GM23338 (cell line): Measurements from ENCODE around the gene TRIM22. TPM values are rescaled to one million over a fixed set of nuclear protein-coding genes. Genes with fewer than 3 reads are reported as not detected.

Experiments used
- ATAC-seq: fragments of 200-7000 bp; cut with Tn5 transposase; 3 replicates; pipeline ENCODE4 v1.9.1; 2020
- DNase-seq: peaks from one replicate; pipeline ENCODE4 v3.0.0-alpha.2; 2015; ENCODE audit warnings: low spot score
- H2AFZ ChIP-seq: fragments of 200-600 bp; sonication (generic); 2 replicates; pipeline ENCODE4 v1.8.0; 2016; ENCODE audit warnings: antibody characterized with exemption, mild to moderate bottlenecking, moderate library complexity
- H3F3A ChIP-seq: fragments of 200-600 bp; sonication (generic); replicated peaks from 2 replicates; pipeline ENCODE4 v1.8.0; 2017; ENCODE audit warnings: antibody characterized with exemption, mixed run types, low read depth
- H3K27ac ChIP-seq: fragments of 200-600 bp; sonication (generic); 2 replicates; pipeline ENCODE4 v1.6.1; 2016; ENCODE audit warnings: low read depth
- H3K27me3 ChIP-seq: fragments of 200-600 bp; sonication (generic); 2 replicates; pipeline ENCODE4 v1.8.0; 2016; ENCODE audit warnings: mild to moderate bottlenecking, mixed run types, moderate library complexity; ENCODE audit not compliant: insufficient read depth
- H3K36me3 ChIP-seq: fragments of 200-600 bp; sonication (generic); 2 replicates; pipeline ENCODE4 v1.8.0; 2016; ENCODE audit warnings: mild to moderate bottlenecking; ENCODE audit not compliant: insufficient read depth
- H3K4me1 ChIP-seq: fragments of 200-600 bp; sonication (generic); 2 replicates; pipeline ENCODE4 v1.8.0; 2016; ENCODE audit warnings: mild to moderate bottlenecking, moderate library complexity; ENCODE audit not compliant: insufficient read depth
- H3K4me2 ChIP-seq: fragments of 200-600 bp; sonication (generic); 2 replicates; pipeline ENCODE4 v1.7.1; 2017; ENCODE audit warnings: mixed run types
- H3K4me3 ChIP-seq: fragments of 200-600 bp; sonication (generic); 2 replicates; pipeline ENCODE4 v1.6.1; 2016; ENCODE audit warnings: mixed run types
- H3K79me2 ChIP-seq: fragments of 200-600 bp; sonication (generic); replicated peaks from 2 replicates; pipeline ENCODE4 v1.8.0; 2017; ENCODE audit warnings: mild to moderate bottlenecking; ENCODE audit not compliant: insufficient read depth
- H3K9me2 ChIP-seq: fragments of 200-600 bp; sonication (generic); 2 replicates; pipeline ENCODE4 v1.8.0; 2017; ENCODE audit not compliant: insufficient read depth
- H4K20me1 ChIP-seq: fragments of 200-600 bp; sonication (generic); replicated peaks from 2 replicates; pipeline ENCODE4 v1.8.0; 2017; ENCODE audit warnings: mild to moderate bottlenecking; ENCODE audit not compliant: insufficient read depth
- H3K27ac Mint-ChIP-seq: 2 replicates; pipeline ENCODE4 v1.8.0; 2020; ENCODE audit warnings: inconsistent platforms, mild to moderate bottlenecking, moderate library complexity, mixed read lengths
- H3K27me3 Mint-ChIP-seq: 3 replicates; pipeline ENCODE4 v1.8.0; 2022; ENCODE audit warnings: low read depth, mild to moderate bottlenecking, moderate library complexity, mixed read lengths, inconsistent platforms; ENCODE audit not compliant: insufficient read depth, poor library complexity
- H3K36me3 Mint-ChIP-seq: 3 replicates; pipeline ENCODE4 v1.8.0; 2021; ENCODE audit warnings: low read depth, mild to moderate bottlenecking, inconsistent platforms, moderate library complexity, mixed read lengths
- H3K4me1 Mint-ChIP-seq: 3 replicates; pipeline ENCODE4 v1.8.0; 2020; ENCODE audit warnings: mild to moderate bottlenecking, inconsistent platforms, mixed read lengths
- H3K4me3 Mint-ChIP-seq: 3 replicates; pipeline ENCODE4 v1.8.0; 2021; ENCODE audit warnings: moderate library complexity, mild to moderate bottlenecking, inconsistent platforms, mixed read lengths
- H3K9me3 Mint-ChIP-seq: 3 replicates; pipeline ENCODE4 v1.8.0; 2020; ENCODE audit warnings: moderate library complexity, mild to moderate bottlenecking, inconsistent platforms, mixed read lengths
- CREB1 ChIP-seq: fragments of 250-450 bp; sonication (Bioruptor Pico); IDR thresholded peaks from 2 replicates; pipeline ENCODE4 v1.5.0; 2020; ENCODE audit warnings: low read depth, mild to moderate bottlenecking, moderate library complexity
- ETS1 ChIP-seq: IDR thresholded peaks from 2 replicates; pipeline ENCODE4 v1.6.1; 2016; ENCODE audit warnings: antibody characterized with exemption
- EZH2 ChIP-seq: fragments of 200-600 bp; sonication (generic); IDR thresholded peaks from one replicate; pipeline ENCODE4 v1.8.0; 2017; ENCODE audit warnings: antibody characterized with exemption, mild to moderate bottlenecking, low read depth; ENCODE audit not compliant: unreplicated experiment
- NANOG ChIP-seq: IDR thresholded peaks from 2 replicates; pipeline ENCODE4 v1.6.1; 2016; ENCODE audit warnings: antibody characterized with exemption, borderline replicate concordance
- REST ChIP-seq: IDR thresholded peaks from one replicate; pipeline ENCODE4 v1.6.1; 2018; ENCODE audit warnings: antibody characterized with exemption; ENCODE audit not compliant: unreplicated experiment
- ZNF114 ChIP-seq: fragments of 250-450 bp; sonication (Bioruptor Pico); IDR thresholded peaks from 2 replicates; pipeline ENCODE4 v1.5.0; 2020; ENCODE audit warnings: mild to moderate bottlenecking, moderate library complexity
- ZNF331 ChIP-seq: fragments of 250-450 bp; sonication (Bioruptor Pico); IDR thresholded peaks from 2 replicates; pipeline ENCODE4 v1.5.0; 2020; ENCODE audit warnings: low read depth, mild to moderate bottlenecking, moderate library complexity
- ZNF462 ChIP-seq: fragments of 250-450 bp; sonication (Bioruptor Pico); IDR thresholded peaks from 2 replicates; pipeline ENCODE4 v1.5.0; 2020; ENCODE audit warnings: mild to moderate bottlenecking, moderate library complexity
- polyA plus RNA-seq: library from polyadenylated mRNA; unstranded; fragments of >200 nt; fragmentation: Nextera tagmentation; extraction: Ambion mirVana; gene quantifications from 2 replicates; pipeline ENCODE4 v1.2.1, GENCODE V29; 2016
- total RNA-seq: library from RNA; depleted of rRNA; stranded (reverse); fragments of >200 nt; shearing (Covaris generic); gene quantifications from 2 replicates; pipeline ENCODE4 v1.2.3, GENCODE V29; 2014
- TF ChIP-seq, protein P1 (sequence below), 2 experiments: fragments of 200-600 bp in 1 of 2; sonication (generic) in 1 of 2; conservative IDR thresholded peaks; 2 replicates each; pipeline versions ENCODE4 v1.5.1 to v1.6.1; 2016 to 2017; ENCODE audit warnings: antibody characterized with exemption in 2 of 2, low read depth in 2 of 2, mild to moderate bottlenecking in 2 of 2, moderate library complexity in 1 of 2

Gene TRIM22
- total and polyA plus RNA-seq, 2 experiments from 2014 or later, result 23.9 to 41.1 TPM

DNA sequence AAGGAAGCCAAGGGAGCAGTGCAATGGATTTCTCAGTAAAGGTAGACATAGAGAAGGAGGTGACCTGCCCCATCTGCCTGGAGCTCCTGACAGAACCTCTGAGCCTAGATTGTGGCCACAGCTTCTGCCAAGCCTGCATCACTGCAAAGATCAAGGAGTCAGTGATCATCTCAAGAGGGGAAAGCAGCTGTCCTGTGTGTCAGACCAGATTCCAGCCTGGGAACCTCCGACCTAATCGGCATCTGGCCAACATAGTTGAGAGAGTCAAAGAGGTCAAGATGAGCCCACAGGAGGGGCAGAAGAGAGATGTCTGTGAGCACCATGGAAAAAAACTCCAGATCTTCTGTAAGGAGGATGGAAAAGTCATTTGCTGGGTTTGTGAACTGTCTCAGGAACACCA, 6.6 kb downstream of the TRIM22 start:
- Mint-ChIP-seq H3K9me3 (peaks cover under 1% of the 10 kb centered on the region; the same call in 1 of the 3 replicates), H3K27me3 (no peaks in the 10 kb centered on the region), H3K4me1 (peaks cover under 1% of the 10 kb centered on the region; the same call in 2 of the 3 replicates), H3K36me3 (peaks cover 28% of the 10 kb centered on the region), H3K4me3 (no peak overlapping the region), H3K27ac (no peak overlapping the region)
- ATAC-seq (no peak), DNase-seq (no peak)
- Histone ChIP-seq H3K27me3 (no peaks in the 10 kb centered on the region), H4K20me1 (0 out of 2 replicates have a peak, but pooled peaks cover 4% of the 10 kb centered on the region), H3K36me3 (peaks cover 18% of the 10 kb centered on the region), H3K4me2 (no peak overlapping the region), H3K79me2 (peaks cover 26% of the 10 kb centered on the region), H2AFZ (no peak overlapping the region), H3K4me1 (peaks cover 7% of the 10 kb centered on the region), H3K27ac (no peak overlapping the region), H3F3A (no peaks in the 10 kb centered on the region), H3K4me3 (no peak overlapping the region), H3K9me2 (peaks cover 3% of the 10 kb centered on the region; the same call in 1 of the 2 replicates)
- no peak for TF ChIP-seq ETS1
- TF ChIP-seq ZNF114 (CRISPR knock-in tag), result no peak
- no peak for TF ChIP-seq EZH2
- TF ChIP-seq, protein P1, sequence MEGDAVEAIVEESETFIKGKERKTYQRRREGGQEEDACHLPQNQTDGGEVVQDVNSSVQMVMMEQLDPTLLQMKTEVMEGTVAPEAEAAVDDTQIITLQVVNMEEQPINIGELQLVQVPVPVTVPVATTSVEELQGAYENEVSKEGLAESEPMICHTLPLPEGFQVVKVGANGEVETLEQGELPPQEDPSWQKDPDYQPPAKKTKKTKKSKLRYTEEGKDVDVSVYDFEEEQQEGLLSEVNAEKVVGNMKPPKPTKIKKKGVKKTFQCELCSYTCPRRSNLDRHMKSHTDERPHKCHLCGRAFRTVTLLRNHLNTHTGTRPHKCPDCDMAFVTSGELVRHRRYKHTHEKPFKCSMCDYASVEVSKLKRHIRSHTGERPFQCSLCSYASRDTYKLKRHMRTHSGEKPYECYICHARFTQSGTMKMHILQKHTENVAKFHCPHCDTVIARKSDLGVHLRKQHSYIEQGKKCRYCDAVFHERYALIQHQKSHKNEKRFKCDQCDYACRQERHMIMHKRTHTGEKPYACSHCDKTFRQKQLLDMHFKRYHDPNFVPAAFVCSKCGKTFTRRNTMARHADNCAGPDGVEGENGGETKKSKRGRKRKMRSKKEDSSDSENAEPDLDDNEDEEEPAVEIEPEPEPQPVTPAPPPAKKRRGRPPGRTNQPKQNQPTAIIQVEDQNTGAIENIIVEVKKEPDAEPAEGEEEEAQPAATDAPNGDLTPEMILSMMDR (conservative IDR thresholded peaks at IDR 0.05; ENCODE audit: low read depth in 2 of 2), result no peak
- TF ChIP-seq CREB1, result no peak
- TF ChIP-seq NANOG, result no peak

GRCh38 chr11:5698281-5698680, 8.7 kb downstream of the TRIM22 start:
- H3K27ac ChIP-seq, result no peak overlapping the region
- Mint-ChIP-seq H3K4me3 (no peak overlapping the region), H3K9me3 (no peaks in the 10 kb centered on the region; the same call in 2 of the 3 replicates), H3K36me3 (peaks cover 24% of the 10 kb centered on the region), H3K27ac (no peak overlapping the region), H3K4me1 (no peaks in the 10 kb centered on the region; the same call in 2 of the 3 replicates), H3K27me3 (no peaks in the 10 kb centered on the region)
- no peaks in the 10 kb centered on the region for H3K27me3 ChIP-seq
- peaks cover 18% of the 10 kb centered on the region for H3K36me3 ChIP-seq
- DNase-seq (no peak), ATAC-seq (no peak)
- H2AFZ ChIP-seq, result no peak overlapping the region
- 0 out of 2 replicates have a peak, but pooled peaks cover 4% of the 10 kb centered on the region for H4K20me1 ChIP-seq
- H3K4me3 ChIP-seq, result no peak overlapping the region
- peaks cover 3% of the 10 kb centered on the region; the same call in 1 of the 2 replicates for H3K9me2 ChIP-seq
- H3K4me2 ChIP-seq, result no peak overlapping the region
- no peaks in the 10 kb centered on the region for H3F3A ChIP-seq
- peaks cover 12% of the 10 kb centered on the region for H3K79me2 ChIP-seq
- no peaks in the 10 kb centered on the region for H3K4me1 ChIP-seq
- TF ChIP-seq REST (no peak), EZH2 (no peak), ZNF331 (CRISPR knock-in tag) (no peak), ZNF462 (no peak)
